ENCODE data around the gene EMD.

EMD gene

GRCh38 chrX:154369449-154370299, 9.4 kb upstream of the EMD start:
- H3K36me3 ChIP-seq (replicated peaks): peaks cover 57% of the 10 kb centered on the region
- in situ Hi-C loops (cut with MboI; ENCODE audit: low sequenced_read_pairs): loop anchor here (25.0 kb wide), 1 partner anchor 168 kb away; the partner anchor contains the start of genes G6PD and IKBKG
- no peaks in the 10 kb centered on the region for H3K27me3 ChIP-seq (ENCODE audit: low read depth)
- H3K9me3 ChIP-seq: no peaks in the 10 kb centered on the region
- peak overlapping the region; percentile 77 for H3K4me3 ChIP-seq
- DNase-seq (ENCODE audit: low spot score in 2 of 2): peak; percentile 89 to 91
- H3K4me1 ChIP-seq: peaks cover 31% of the 10 kb centered on the region

- Histone ChIP-seq H3K36me3 (replicated peaks) (peaks cover 49% of the 10 kb centered on the region), H3K4me1 (peaks cover 36% of the 10 kb centered on the region), H3K4me3 (peak overlapping the region; percentile 77), H3K9me3 (no peaks in the 10 kb centered on the region), H3K27me3 (ENCODE audit: low read depth) (no peaks in the 10 kb centered on the region)
- DNase-seq (ENCODE audit: low spot score in 2 of 2): peak in 1 of 2 experiments; percentile 53
- in situ Hi-C loops (cut with MboI; ENCODE audit: low sequenced_read_pairs): loop anchor here (25.0 kb wide), 1 partner anchor 167 kb away; the partner anchor contains the start of genes G6PD and IKBKG
Observed at GRCh38 chrX:154370300-154371016, 8.6 kb upstream of the EMD start.

GRCh38 chrX:154371017-154371788, 7.9 kb upstream of the EMD start:
- in situ Hi-C loops (cut with MboI; ENCODE audit: low sequenced_read_pairs): loop anchor here (25.0 kb wide), 1 partner anchor 166 kb away; the partner anchor contains the start of genes G6PD and IKBKG
- peaks cover 41% of the 10 kb centered on the region for H3K36me3 ChIP-seq (replicated peaks)
- H3K27me3 ChIP-seq (ENCODE audit: low read depth): no peaks in the 10 kb centered on the region
- peak overlapping the region; percentile 77 for H3K4me3 ChIP-seq
- peak; percentile 94 to 99 for DNase-seq (ENCODE audit: low spot score in 2 of 2)
- peaks cover 36% of the 10 kb centered on the region for H3K4me1 ChIP-seq
- no peaks in the 10 kb centered on the region for H3K9me3 ChIP-seq

GRCh38 chrX:154371789-154372300, 7.2 kb upstream of the EMD start:
- peak overlapping the region; percentile 77 for H3K4me3 ChIP-seq
- in situ Hi-C loops (cut with MboI; ENCODE audit: low sequenced_read_pairs): loop anchor here (25.0 kb wide), 1 partner anchor 165 kb away; the partner anchor contains the start of genes G6PD and IKBKG
- H3K27me3 ChIP-seq (ENCODE audit: low read depth): no peaks in the 10 kb centered on the region
- DNase-seq (ENCODE audit: low spot score in 2 of 2): no peak
- no peaks in the 10 kb centered on the region for H3K9me3 ChIP-seq
- H3K36me3 ChIP-seq (replicated peaks): peaks cover 35% of the 10 kb centered on the region
- H3K4me1 ChIP-seq: peaks cover 36% of the 10 kb centered on the region

GRCh38 chrX:154372612-154373022, 6.5 kb upstream of the EMD start:
- no peaks in the 10 kb centered on the region for H3K9me3 ChIP-seq
- DNase-seq (ENCODE audit: low spot score in 2 of 2): no peak
- peaks cover 31% of the 10 kb centered on the region for H3K36me3 ChIP-seq (replicated peaks)
- H3K4me3 ChIP-seq: no peak overlapping the region
- in situ Hi-C loops (cut with MboI; ENCODE audit: low sequenced_read_pairs): loop anchor here (25.0 kb wide), 1 partner anchor 165 kb away; the partner anchor contains the start of genes G6PD and IKBKG
- no peaks in the 10 kb centered on the region for H3K27me3 ChIP-seq (ENCODE audit: low read depth)
- H3K4me1 ChIP-seq: peaks cover 36% of the 10 kb centered on the region

GRCh38 chrX:154373340-154374306, 5.5 kb upstream of the EMD start:
- Histone ChIP-seq H3K4me1 (peaks cover 39% of the 10 kb centered on the region), H3K4me3 (peak overlapping the region; percentile 35), H3K36me3 (replicated peaks) (peaks cover 21% of the 10 kb centered on the region), H3K27me3 (ENCODE audit: low read depth) (no peaks in the 10 kb centered on the region), H3K9me3 (no peaks in the 10 kb centered on the region)
- in situ Hi-C loops (cut with MboI; ENCODE audit: low sequenced_read_pairs): loop anchor here (25.0 kb wide), 1 partner anchor 164 kb away; the partner anchor contains the start of genes G6PD and IKBKG
- peak; percentile 95 to 97 for DNase-seq (ENCODE audit: low spot score in 2 of 2)

GRCh38 chrX:154374313-154375155, 4.6 kb upstream of the EMD start, which contains the start of gene FLNA:
Gene FLNA, minus strand, starts transcription at chrX:154374634. Its CDS starts 3,389 bp downstream, at chrX:154371245.
- peak; percentile 52 to 79 for DNase-seq (ENCODE audit: low spot score in 2 of 2)
- H3K9me3 ChIP-seq: no peaks in the 10 kb centered on the region
- H3K27me3 ChIP-seq (ENCODE audit: low read depth): no peaks in the 10 kb centered on the region
- H3K4me3 ChIP-seq: peak within 1 kb of the TSS; percentile 35
- in situ Hi-C loops (cut with MboI; ENCODE audit: low sequenced_read_pairs): loop anchor here (25.0 kb wide), 2 partner anchors 163 to 388 kb away; partner anchors contain the start of genes DKC1, G6PD, GAB3 and IKBKG
- peaks cover 33% of the 10 kb centered on the region for H3K4me1 ChIP-seq
- H3K36me3 ChIP-seq (replicated peaks): peaks cover 19% of the 10 kb centered on the region

GRCh38 chrX:154375156-154375504, 4.0 kb upstream of the EMD start:
- no peaks in the 10 kb centered on the region for H3K9me3 ChIP-seq
- H3K27me3 ChIP-seq (ENCODE audit: low read depth): no peaks in the 10 kb centered on the region
- no peak for DNase-seq (ENCODE audit: low spot score in 2 of 2)
- H3K36me3 ChIP-seq (replicated peaks): peaks cover 19% of the 10 kb centered on the region
- peaks cover 33% of the 10 kb centered on the region for H3K4me1 ChIP-seq
- peak overlapping the region; percentile 32 for H3K4me3 ChIP-seq
- in situ Hi-C loops (cut with MboI; ENCODE audit: low sequenced_read_pairs): loop anchor here (25.0 kb wide), 1 partner anchor 387 kb away; the partner anchor contains the start of genes DKC1 and GAB3

- Histone ChIP-seq H3K4me3 (no peak overlapping the region), H3K9me3 (no peaks in the 10 kb centered on the region), H3K4me1 (peaks cover 46% of the 10 kb centered on the region), H3K36me3 (replicated peaks) (peaks cover 26% of the 10 kb centered on the region), H3K27me3 (ENCODE audit: low read depth) (no peaks in the 10 kb centered on the region)
- in situ Hi-C loops (cut with MboI; ENCODE audit: low sequenced_read_pairs): loop anchor here (25.0 kb wide), 1 partner anchor 386 kb away; the partner anchor contains the start of genes DKC1 and GAB3
- DNase-seq (ENCODE audit: low spot score in 2 of 2): no peak
Observed at GRCh38 chrX:154376774-154377173, 2.3 kb upstream of the EMD start.

GRCh38 chrX:154378059-154378798, 866 bp upstream of the EMD start:
- Histone ChIP-seq H3K27me3 (ENCODE audit: low read depth) (no peaks in the 10 kb centered on the region), H3K4me1 (peaks cover 34% of the 10 kb centered on the region), H3K9me3 (no peaks in the 10 kb centered on the region), H3K36me3 (replicated peaks) (peaks cover 35% of the 10 kb centered on the region), H3K4me3 (peak overlapping the region; percentile 46)
- in situ Hi-C loops (cut with MboI; ENCODE audit: low sequenced_read_pairs): loop anchor here (25.0 kb wide), 1 partner anchor 384 kb away; the partner anchor contains the start of genes DKC1 and GAB3
- no peak for DNase-seq (ENCODE audit: low spot score in 2 of 2)

GRCh38 chrX:154379569-154379951, 465 bp downstream of the EMD start:
- H3K9me3 ChIP-seq: no peaks in the 10 kb centered on the region
- in situ Hi-C loops (cut with MboI; ENCODE audit: low sequenced_read_pairs): loop anchor here (25.0 kb wide), 1 partner anchor 383 kb away; the partner anchor contains the start of genes DKC1 and GAB3
- H3K27me3 ChIP-seq (ENCODE audit: low read depth): no peaks in the 10 kb centered on the region
- peak overlapping the region; percentile 90 for H3K4me3 ChIP-seq
- peaks cover 35% of the 10 kb centered on the region for H3K36me3 ChIP-seq (replicated peaks)
- peaks cover 26% of the 10 kb centered on the region for H3K4me1 ChIP-seq
- no peak for DNase-seq (ENCODE audit: low spot score in 2 of 2)
